GM10248 (cell line): ENCODE results near the gene MLXIPL.
"Not testable (repeated sequence)": the region's sequence is repeated elsewhere in the genome, so short reads cannot be mapped to it uniquely, and the experiment has no call there.

Experiments used
- CTCF ChIA-PET: fragments of 300-600 bp; sonication (Branson Sonifier 250); formaldehyde crosslinking; extraction: SDS; loops from one replicate; lab custom pipeline; 2021; ENCODE audit warnings: antibody characterized with exemption; lab: Yijun Ruan, JAX
- POLR2A ChIA-PET: fragments of 350-650 bp; sonication (Branson Sonifier 250); formaldehyde crosslinking; extraction: SDS; loops from one replicate; lab custom pipeline; 2020; ENCODE audit warnings: antibody characterized with exemption; lab: Yijun Ruan, JAX
- DNase-seq: peaks from one replicate; pipeline ENCODE4 v3.0.0; 2012; ENCODE audit errors: extremely low spot score
- TF ChIP-seq, protein P1 (sequence below): IDR thresholded peaks from 2 replicates; pipeline ENCODE4 v1.5.1; 2012; ENCODE audit warnings: mild to moderate bottlenecking, low read depth; ENCODE audit errors: extremely low read depth, missing control alignments, control extremely low read depth

Gene MLXIPL

DNA sequence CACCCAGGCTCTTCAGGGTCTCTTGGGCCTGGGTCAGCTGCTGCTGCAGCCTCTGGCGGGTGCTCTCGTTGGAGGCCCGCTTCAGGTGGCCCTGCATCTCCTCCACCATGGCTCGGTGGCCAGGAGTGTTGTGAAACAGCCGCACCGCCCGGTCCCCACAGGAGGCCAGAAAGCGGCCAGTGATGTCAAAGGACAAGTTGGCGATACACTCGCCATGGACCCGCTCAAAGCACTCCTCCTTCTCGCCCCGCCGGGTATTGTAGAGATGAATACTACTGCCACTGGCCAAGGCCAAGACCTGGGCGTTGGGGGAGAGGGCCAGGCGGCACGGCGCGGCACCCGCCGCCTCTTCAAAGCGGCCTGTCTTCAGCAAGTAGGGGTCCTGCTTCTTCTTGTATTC is 53.8 kb downstream of the MLXIPL start:
- POLR2A ChIA-PET = no interaction called here
- DNase-seq = no peak
- TF ChIP-seq, protein P1, sequence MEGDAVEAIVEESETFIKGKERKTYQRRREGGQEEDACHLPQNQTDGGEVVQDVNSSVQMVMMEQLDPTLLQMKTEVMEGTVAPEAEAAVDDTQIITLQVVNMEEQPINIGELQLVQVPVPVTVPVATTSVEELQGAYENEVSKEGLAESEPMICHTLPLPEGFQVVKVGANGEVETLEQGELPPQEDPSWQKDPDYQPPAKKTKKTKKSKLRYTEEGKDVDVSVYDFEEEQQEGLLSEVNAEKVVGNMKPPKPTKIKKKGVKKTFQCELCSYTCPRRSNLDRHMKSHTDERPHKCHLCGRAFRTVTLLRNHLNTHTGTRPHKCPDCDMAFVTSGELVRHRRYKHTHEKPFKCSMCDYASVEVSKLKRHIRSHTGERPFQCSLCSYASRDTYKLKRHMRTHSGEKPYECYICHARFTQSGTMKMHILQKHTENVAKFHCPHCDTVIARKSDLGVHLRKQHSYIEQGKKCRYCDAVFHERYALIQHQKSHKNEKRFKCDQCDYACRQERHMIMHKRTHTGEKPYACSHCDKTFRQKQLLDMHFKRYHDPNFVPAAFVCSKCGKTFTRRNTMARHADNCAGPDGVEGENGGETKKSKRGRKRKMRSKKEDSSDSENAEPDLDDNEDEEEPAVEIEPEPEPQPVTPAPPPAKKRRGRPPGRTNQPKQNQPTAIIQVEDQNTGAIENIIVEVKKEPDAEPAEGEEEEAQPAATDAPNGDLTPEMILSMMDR = no peak
- CTCF ChIA-PET = no interaction called here

GRCh38 chr7:73569042-73569608 is 55.2 kb downstream of the MLXIPL start:
- CTCF ChIA-PET = interaction anchor here (0.9 kb wide), 1 partner anchor 9 kb away, joined by 4 read pairs; no protein-coding TSS in a partner anchor
- POLR2A ChIA-PET = no interaction called here
- no peak for DNase-seq
- TF ChIP-seq, protein P1 = no peak

GRCh38 chr7:73567846-73568685 is 56.3 kb downstream of the MLXIPL start:
- ChIA-PET CTCF (interaction anchor here (1.0 to 2.2 kb wide), 2 partner anchors 10 to 41 kb away, joined by 3 to 8 read pairs; no protein-coding TSS in a partner anchor), POLR2A (interaction anchor here (0.6 kb wide), 1 partner anchor 8 kb away, joined by 3 read pairs; no protein-coding TSS in a partner anchor)
- TF ChIP-seq, protein P1 = no peak
- no peak for DNase-seq

GRCh38 chr7:73567140-73567539 is 57.2 kb downstream of the MLXIPL start:
- TF ChIP-seq, protein P1 = no peak
- CTCF ChIA-PET = interaction anchor here (1.0 to 3.0 kb wide), 4 partner anchors 9 to 40 kb away, joined by 3 to 19 read pairs (median 8); partner anchors contain the start of gene TBL2
- DNase-seq = no peak
- POLR2A ChIA-PET = interaction anchor here (1.1 kb wide), 1 partner anchor 10 kb away, joined by 3 read pairs; the partner anchor contains the start of gene BCL7B

- CTCF ChIA-PET = interaction anchor here (1.6 to 3.0 kb wide), 4 partner anchors 8 to 168 kb away, joined by 5 to 19 read pairs (median 8); partner anchors contain the start of gene TBL2
- DNase-seq = not testable (repeated sequence)
- POLR2A ChIA-PET = interaction anchor here (1.1 to 1.4 kb wide), 2 partner anchors 9 to 12 kb away, joined by 3 to 5 read pairs; partner anchors contain the start of genes BCL7B and TBL2
These were observed 57.9 kb downstream of the MLXIPL start for GRCh38 chr7:73566431-73566830.

GRCh38 chr7:73565675-73566340 is 58.5 kb downstream of the MLXIPL start:
- ChIA-PET POLR2A (interaction anchor here (0.5 to 1.4 kb wide), 4 partner anchors 8 to 13 kb away, joined by 3 to 6 read pairs (median 4); partner anchors contain the start of genes BCL7B and TBL2), CTCF (interaction anchor here (0.7 to 3.0 kb wide), 6 partner anchors 8 to 242 kb away, joined by 3 to 19 read pairs (median 6); partner anchors contain the start of gene TBL2)
- no peak for DNase-seq
- TF ChIP-seq, protein P1 = no peak
